HG03280 (cell line): Measurements from ENCODE around the gene ENDOV.

Experiments used
- ATAC-seq: cut with Tn5 transposase; IDR thresholded peaks from one replicate; pipeline ENCODE4 v1.9.1; 2021; ENCODE audit warnings: mild to moderate bottlenecking, moderate library complexity; ENCODE audit not compliant: unreplicated experiment

The ENDOV gene

GRCh38 chr17:80414803-80415625, at the start of gene ENDOV:
TSS of gene ENDOV (plus strand) at chr17:80415167. CDS start at chr17:80415195, 28 bp downstream.
- peak; percentile 94 for ATAC-seq

DNA sequence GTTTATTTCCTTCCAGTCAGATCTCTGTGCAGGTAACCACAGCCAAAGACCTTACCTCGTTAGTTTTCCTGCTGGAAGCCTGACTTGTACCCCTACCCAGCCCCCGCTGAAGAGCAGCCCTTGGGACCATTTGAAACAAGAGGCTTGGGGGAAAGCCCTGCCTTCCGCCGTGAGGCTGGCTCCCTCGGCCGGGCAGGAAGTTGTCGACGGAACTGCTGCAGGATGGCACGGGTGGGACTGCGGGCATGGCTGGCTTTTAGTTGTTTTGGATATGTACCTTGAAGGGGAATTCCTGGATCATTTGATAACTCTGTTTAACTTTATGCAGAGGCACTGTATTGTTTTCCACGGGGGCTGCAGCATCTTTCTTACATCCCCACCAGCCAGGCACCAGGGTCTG, 49.0 kb upstream of the ENDOV start:
- no peak for ATAC-seq

DNA sequence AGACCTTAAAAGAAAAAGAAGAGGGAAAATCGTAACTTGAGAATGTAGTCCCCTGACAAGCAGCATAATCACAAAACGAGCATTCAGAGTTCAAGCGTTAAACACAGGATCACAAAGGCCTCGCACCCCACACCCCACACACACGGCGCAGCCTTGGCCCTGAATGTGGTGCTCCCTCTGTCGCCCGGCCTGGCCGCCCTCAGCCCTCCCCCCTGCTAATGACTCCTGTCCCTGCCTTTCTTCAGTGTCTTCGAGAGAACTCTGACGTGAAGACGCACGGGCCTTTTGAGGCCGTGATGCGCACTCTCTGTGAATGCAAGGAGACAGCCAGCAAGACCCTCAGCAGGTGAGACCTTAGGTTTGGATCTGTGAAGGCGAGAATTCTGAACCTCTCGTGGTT, 47.5 kb upstream of the ENDOV start:
- ATAC-seq = no peak

GRCh38 chr17:80371196-80371595, 43.8 kb upstream of the ENDOV start:
- ATAC-seq = no peak

DNA sequence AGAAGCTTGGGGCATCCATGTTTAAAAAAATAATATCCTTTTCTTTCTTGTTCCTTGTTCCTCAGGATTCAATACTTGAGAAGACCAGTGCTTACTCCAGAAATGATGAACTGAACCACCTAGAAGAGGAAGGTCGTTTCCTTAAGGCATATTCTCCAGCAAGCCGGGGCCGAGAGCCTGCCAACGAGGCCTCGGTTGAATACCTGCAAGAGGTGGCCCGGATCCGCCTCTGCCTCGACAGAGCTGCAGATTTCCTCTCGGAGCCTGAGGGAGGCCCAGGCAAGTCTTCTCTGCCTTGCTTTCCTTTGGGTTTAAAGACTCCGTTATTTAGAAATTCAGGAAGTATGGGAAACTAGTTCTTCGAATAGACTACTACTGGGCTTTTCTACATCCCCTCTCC, 42.5 kb upstream of the ENDOV start:
- no peak for ATAC-seq

DNA sequence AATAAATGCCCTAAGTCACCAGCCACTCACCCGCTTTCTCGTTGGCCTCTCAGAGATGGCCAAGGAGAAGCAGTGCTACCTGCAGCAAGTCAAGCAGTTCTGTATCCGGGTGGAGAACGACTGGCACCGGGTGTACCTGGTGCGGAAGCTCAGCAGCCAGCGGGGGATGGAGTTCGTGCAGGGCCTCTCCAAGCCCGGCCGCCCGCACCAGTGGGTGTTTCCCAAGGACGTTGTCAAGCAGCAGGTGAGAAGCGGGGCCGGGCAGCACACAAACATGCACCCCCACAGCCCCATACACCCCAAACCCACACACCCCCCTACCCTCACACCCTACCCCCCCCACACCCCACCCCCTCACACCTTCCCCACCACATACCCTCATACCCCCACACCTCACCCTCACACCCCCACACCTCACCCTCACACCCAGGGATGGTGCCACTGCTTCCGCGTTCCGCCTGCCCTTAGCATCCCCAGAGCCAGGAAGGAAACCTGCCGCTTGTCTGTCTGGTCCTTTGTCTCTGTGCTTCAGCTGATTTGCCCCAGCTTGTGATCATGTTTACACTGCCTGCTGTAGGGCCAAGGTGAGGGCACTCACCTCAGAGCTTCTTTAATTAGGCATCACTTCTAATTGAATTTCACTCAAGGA, 41.9 kb upstream of the ENDOV start:
- no peak for ATAC-seq

- ATAC-seq = no peak
These were observed 40.8 kb upstream of the ENDOV start for GRCh38 chr17:80374039-80374731.

- no peak for ATAC-seq
These were observed 40.0 kb upstream of the ENDOV start for GRCh38 chr17:80374732-80375585.

DNA sequence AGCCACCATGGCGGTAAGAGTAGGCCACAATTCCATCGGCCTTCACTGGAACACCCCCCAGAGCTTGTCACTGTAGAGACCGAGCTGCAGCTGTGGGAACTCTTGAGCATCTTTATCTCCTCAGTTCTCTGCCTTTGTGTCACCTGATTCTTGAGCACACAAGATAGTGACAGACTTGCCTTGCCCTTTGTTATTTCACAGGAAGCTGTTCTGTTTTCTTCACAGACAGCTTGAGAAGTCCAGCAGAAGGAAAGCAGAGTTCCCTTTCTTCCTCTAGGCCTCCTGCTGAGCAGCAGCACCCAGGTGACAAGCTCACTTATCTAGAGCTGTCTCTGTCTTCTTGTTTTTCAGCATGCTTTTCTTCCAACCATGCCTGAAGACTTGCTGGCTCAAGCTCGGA, 38.4 kb upstream of the ENDOV start:
- no peak for ATAC-seq

- no peak for ATAC-seq
These were observed 37.2 kb upstream of the ENDOV start for GRCh38 chr17:80377798-80378197.

- ATAC-seq = no peak
These were observed 35.6 kb upstream of the ENDOV start for GRCh38 chr17:80379348-80379747.

GRCh38 chr17:80380068-80380467, 34.9 kb upstream of the ENDOV start:
- no peak for ATAC-seq

DNA sequence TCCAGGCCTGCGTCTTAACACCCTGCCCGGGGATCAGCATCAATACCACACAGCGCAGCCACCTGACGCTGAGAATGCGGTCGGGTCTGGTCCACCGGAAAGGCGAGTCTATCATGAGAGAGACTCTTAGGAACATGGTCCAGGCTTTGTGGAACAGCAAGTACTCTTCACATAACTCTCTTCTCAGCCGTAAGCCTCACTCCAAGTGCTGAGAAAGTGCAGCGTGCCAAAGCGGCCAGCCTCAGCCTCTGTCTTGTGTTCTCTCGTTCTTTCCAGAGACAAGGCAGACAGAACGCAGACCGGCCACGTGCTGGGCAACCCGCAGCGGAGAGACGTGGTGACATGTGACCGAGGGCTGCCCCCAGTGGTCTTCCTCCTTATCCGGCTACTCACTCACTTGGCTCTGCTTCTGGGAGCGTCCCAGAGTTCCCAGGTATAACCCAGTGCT, 34.4 kb upstream of the ENDOV start:
- no peak for ATAC-seq

DNA sequence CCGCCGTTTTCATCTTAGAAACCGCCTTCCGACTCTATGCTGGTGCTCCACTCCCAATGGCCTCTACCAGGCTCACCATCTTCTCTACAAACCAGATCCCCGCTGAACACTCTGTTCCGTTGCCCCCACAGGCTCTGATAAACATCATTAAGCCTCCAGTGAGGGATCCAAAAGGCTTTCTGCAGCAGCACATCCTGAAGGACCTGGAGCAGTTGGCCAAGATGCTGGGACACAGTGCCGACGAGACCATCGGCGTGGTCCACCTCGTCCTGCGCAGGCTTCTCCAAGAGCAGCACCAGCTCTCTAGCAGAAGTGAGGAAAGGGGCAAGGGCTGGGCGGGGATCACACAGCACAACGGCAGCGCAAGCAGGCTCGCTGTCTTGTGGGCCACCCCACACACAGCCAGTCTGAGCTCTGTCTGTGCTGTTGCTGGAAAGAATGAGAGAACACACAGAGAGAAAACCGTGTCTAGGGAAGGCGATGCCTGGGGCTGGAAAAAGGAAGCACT, 33.5 kb upstream of the ENDOV start:
- ATAC-seq = no peak

DNA sequence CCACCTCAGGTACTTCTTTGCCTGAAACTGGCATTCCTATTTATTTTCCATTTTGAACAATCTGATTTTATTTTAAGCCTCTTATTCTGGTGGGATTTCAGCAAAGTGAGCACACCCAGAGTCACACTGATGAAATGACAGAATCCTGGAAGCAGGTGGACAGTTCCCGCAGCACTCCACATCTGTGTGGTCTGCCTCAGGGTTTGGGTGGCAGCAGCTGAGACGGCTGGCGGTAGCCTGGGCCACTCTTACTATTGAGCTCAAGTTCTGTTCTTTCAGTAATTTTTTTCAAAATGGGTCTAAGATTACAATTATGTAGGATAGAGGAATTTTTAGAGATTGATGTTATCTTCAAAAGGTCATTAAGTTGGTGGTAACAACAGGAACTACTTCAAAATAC, 32.5 kb upstream of the ENDOV start:
- no peak for ATAC-seq

DNA sequence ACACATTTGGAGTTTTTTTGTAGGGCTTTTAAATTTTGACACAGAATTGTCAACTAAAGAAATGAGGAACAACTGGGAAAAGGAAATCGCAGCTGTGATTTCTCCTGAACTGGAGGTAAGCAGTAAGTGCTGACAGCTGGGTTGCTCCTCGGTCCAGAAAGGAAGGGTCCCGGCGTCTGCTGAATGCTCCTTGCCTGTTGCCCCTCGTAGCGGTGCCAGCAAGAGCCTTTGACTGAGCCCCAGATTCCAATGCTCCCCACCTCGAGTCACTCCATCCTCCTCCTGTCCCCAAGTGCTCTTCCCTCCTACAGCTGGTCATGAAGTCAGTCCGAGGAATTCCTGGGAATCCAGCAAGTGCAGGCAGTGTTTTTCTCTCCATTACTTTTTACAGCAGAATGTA, 32.0 kb upstream of the ENDOV start:
- ATAC-seq = no peak

DNA sequence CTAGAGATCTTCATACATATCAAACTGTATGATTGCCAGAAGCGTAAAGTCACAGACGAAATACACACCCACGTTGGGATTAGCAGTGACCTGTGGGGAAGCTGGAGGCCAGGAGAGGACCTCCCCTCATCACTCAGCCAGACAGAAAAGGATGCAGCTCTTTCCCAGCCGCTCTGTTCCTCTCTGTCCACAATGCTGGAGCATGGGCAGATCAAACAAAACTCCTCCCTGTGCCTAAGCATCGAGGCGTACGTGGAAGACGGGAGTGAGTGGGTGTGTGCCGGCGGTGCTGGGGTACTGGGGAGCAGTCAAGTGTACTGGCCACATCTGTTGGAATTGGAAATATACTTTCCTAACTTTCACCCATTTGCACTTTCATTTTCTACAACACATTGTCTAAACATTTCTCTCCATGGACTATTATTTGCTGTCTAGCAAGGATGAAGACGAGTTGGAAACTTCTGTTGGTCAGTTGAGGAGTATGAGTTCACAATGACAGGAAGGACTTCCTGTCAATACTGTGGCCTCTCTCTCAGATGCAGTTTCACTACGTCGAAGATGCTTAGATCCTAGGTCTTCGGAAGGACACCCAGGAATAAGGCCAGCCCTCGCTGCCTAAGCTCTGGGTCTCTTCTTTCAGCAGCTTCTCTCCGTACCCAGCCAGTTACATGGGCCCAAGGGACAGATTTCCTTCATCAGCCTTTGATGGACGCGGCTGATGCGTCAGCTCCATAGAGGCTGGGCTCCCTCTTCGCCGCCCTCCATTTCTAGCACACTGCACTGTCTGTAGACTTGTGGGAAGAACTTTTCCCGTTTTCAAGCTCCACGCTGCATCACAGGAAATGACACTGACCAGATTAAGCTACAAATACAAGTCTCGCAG, 30.6 kb upstream of the ENDOV start:
- ATAC-seq = no peak

- ATAC-seq = no peak
These were observed 29.9 kb upstream of the ENDOV start for GRCh38 chr17:80385046-80385445.

DNA sequence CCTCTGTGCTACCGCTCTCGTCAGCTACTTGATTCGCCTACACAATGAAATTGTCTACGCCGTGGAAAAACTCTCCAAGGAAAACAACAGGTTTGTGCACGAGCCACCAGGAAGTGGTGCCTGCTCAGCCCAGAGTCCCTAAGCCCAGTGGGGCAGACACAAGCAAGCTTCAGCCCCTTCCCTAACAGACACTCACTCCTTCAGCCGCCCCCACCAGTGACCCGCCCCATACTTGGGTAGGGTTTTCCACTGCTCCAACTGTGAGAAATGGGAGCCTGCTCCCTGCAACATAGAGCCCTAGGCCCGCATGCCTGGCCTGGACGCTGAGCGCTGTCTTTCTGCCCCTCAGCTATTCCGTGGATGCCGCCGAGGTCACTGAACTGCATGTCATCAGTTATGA, 28.6 kb upstream of the ENDOV start:
- ATAC-seq = no peak

DNA sequence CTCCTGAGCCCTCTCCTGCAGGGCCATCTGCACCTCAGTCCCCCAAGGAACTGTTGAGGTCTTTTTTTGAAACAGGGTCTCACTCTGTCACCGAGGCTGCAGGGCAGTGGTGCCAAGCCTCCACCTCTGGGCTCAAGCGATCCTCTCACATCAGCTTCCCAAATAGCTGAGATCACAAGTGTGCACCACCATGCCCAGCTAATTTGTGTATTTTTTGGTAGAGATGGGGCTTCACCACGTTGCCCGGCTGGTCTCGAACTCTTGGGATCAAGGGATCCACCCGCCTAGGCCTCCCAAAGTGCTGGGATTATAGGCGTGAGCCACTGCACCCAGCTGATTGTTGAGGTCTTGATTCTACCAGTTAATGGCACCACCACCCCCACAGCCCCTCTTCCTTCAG, 27.9 kb upstream of the ENDOV start:
- no peak for ATAC-seq
